Uterus (tissue), 2 donors: Measurements from ENCODE around the gene DQX1.

Experiments used
- POLR2A ChIP-seq, 2 donors: fragments of 450-650 bp; IDR thresholded peaks; one replicate each; pipeline ENCODE4 v1.6.1; 2016; ENCODE audit warnings: antibody characterized with exemption in 2 of 2, mild to moderate bottlenecking in 1 of 2, moderate library complexity in 1 of 2
- TF ChIP-seq, protein P1 (sequence below), 4 experiments: fragments of 200-600 bp in 2 of 4; fragments of 450-650 bp in 2 of 4; sonication (generic) in 2 of 4; IDR thresholded peaks; one replicate each; pipeline ENCODE4 v1.5.1; 2016 to 2019; ENCODE audit warnings: antibody characterized with exemption in 4 of 4, mild to moderate bottlenecking in 2 of 4, moderate library complexity in 1 of 4

DNA sequence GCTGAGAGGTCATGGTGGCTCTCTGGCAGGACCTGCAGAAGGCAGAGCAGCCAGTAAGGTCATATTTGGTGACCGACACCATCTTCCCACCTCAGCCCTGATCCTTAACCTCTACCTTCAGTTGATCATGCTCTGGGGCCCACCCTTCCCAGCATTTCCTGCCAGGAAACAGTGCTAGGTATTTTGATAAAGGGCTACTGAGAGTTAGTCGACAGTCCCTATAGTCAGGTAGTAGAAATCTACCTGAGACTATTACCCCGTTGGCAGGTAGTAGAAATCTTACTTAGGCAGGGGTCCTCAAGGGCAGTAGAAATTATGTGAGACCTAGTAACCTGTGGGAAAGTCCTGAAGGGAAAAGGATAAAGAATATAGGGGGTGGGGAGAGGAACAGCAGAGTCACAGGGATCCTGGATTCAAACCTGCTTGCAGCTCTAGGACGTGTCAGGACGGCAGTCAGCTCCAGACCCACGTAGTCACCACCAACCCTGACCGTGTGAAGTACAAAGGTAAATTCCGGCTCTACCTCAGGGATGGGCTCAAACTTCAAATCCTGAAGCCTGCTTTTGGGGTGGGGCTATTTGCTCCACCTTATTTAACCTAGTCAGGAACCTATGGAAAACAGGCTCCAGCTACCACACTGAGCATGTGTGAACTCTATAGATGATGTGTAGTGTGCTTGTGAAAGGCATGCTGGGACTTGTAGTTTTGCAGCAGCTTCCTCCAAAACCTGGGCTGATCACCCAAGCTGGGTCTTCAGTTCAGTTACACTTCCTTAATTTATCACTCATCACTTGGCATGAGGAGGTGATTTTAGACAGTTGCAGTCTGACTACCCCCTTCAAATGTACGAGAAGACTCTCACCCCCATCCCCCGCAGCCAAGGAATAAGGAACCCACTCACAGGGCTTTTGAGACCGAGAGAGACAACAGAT lies at the start of gene DQX1:
- TF ChIP-seq POLR2A (IDR thresholded peaks at IDR 0.05), result no peak
- TF ChIP-seq, protein P1, sequence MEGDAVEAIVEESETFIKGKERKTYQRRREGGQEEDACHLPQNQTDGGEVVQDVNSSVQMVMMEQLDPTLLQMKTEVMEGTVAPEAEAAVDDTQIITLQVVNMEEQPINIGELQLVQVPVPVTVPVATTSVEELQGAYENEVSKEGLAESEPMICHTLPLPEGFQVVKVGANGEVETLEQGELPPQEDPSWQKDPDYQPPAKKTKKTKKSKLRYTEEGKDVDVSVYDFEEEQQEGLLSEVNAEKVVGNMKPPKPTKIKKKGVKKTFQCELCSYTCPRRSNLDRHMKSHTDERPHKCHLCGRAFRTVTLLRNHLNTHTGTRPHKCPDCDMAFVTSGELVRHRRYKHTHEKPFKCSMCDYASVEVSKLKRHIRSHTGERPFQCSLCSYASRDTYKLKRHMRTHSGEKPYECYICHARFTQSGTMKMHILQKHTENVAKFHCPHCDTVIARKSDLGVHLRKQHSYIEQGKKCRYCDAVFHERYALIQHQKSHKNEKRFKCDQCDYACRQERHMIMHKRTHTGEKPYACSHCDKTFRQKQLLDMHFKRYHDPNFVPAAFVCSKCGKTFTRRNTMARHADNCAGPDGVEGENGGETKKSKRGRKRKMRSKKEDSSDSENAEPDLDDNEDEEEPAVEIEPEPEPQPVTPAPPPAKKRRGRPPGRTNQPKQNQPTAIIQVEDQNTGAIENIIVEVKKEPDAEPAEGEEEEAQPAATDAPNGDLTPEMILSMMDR (IDR thresholded peaks at IDR 0.05), result no peak
